B cell (primary cell): ENCODE results near the gene ASIC4. TPM values are rescaled to one million over a fixed set of nuclear protein-coding genes. Genes with fewer than 3 reads are reported as not detected.

Source experiments
- ATAC-seq: fragments of 200-7000 bp; cut with Tn5 transposase; one replicate; pipeline ENCODE4 v1.10.0; 2021; ENCODE audit warnings: low read depth, mild to moderate bottlenecking, moderate number of reproducible peaks, moderate library complexity
- CTCF ChIA-PET: fragments of 350-600 bp; sonication (Branson Sonifier 250); formaldehyde crosslinking; loops from one replicate; lab custom pipeline; 2021; ENCODE audit warnings: antibody characterized with exemption, inconsistent platforms; lab: Charles Lee
- POLR2A ChIA-PET: fragments of 350-600 bp; sonication (Branson Sonifier 250); formaldehyde crosslinking; loops from one replicate; lab custom pipeline; 2021; ENCODE audit warnings: antibody characterized with exemption; lab: Charles Lee
- DNase-seq: peaks from one replicate; pipeline ENCODE4 v3.0.0; 2013
- H2AFZ ChIP-seq: 2 replicates; pipeline ENCODE4 v1.6.1; 2012; ENCODE audit warnings: mild to moderate bottlenecking, low read depth, low read length; ENCODE audit not compliant: insufficient read depth, poor library complexity, severe bottlenecking
- H3K27ac ChIP-seq, 2 donors: 1 replicate in 1 of 2; 2 replicates in 1 of 2; pipeline ENCODE4 v1.5.1; 2012 to 2013; ENCODE audit warnings: low read length in 2 of 2, mild to moderate bottlenecking in 2 of 2, moderate library complexity in 1 of 2
- H3K27me3 ChIP-seq, 4 experiments: fragments of 200-600 bp in 1 of 4; sonication (generic) in 1 of 4; replicated peaks in 1 of 4; 1 replicate in 2 of 4; 2 replicates in 2 of 4; pipeline versions ENCODE4 v1.6.1 to v1.7.0; 2013 to 2016; ENCODE audit warnings: low read length in 3 of 4, mild to moderate bottlenecking in 2 of 4, mixed read lengths in 1 of 4, moderate library complexity in 1 of 4; ENCODE audit not compliant: insufficient read depth in 4 of 4, control insufficient read depth in 3 of 4; ENCODE audit errors: control extremely low read depth in 1 of 4
- H3K36me3 ChIP-seq, 2 experiments: replicated peaks in 1 of 2; 1 replicate in 1 of 2; 2 replicates in 1 of 2; pipeline versions ENCODE4 v1.6.1 to v1.7.1; 2013; ENCODE audit warnings: low read length in 1 of 2; ENCODE audit not compliant: insufficient read depth in 2 of 2, control insufficient read depth in 1 of 2; ENCODE audit errors: control extremely low read depth in 1 of 2, extremely low read depth in 1 of 2
- H3K4me1 ChIP-seq, 2 donors: fragments of 200-600 bp in 1 of 2; sonication (generic) in 1 of 2; 1 replicate in 1 of 2; 2 replicates in 1 of 2; pipeline versions ENCODE4 v1.5.1 to v1.6.1; 2013 to 2017; ENCODE audit warnings: low read length in 2 of 2; ENCODE audit not compliant: control insufficient read depth in 2 of 2, insufficient read depth in 2 of 2
- H3K4me2 ChIP-seq: replicated peaks from 2 replicates; pipeline ENCODE3; 2012; ENCODE audit warnings: mild to moderate bottlenecking, low read depth, low read length; ENCODE audit not compliant: poor library complexity, severe bottlenecking
- H3K4me3 ChIP-seq, 5 experiments: fragments of 200-600 bp in 1 of 5; sonication (generic) in 1 of 5; 1 replicate in 3 of 5; 2 replicates in 2 of 5; pipeline versions ENCODE4 v1.5.1 to v1.7.0; 2011 to 2016; ENCODE audit warnings: low read length in 4 of 5, mild to moderate bottlenecking in 4 of 5, low read depth in 2 of 5, control low read depth in 1 of 5, moderate library complexity in 1 of 5; ENCODE audit not compliant: insufficient read depth in 1 of 5; ENCODE audit errors: control extremely low read depth in 1 of 5, extremely low read depth in 1 of 5
- H3K79me2 ChIP-seq: fragments of 200-600 bp; sonication (generic); one replicate; pipeline ENCODE4 v1.6.0; 2016; ENCODE audit warnings: low read length; ENCODE audit not compliant: control insufficient read depth, insufficient read depth
- H3K9ac ChIP-seq: fragments of 200-600 bp; sonication (generic); 2 replicates; pipeline ENCODE4 v1.6.1; 2017; ENCODE audit warnings: mild to moderate bottlenecking, low read length, moderate library complexity
- H3K9me3 ChIP-seq, 3 donors: one replicate each; pipeline versions ENCODE4 v1.6.1 to v1.7.1; 2013; ENCODE audit warnings: low read length in 2 of 3; ENCODE audit not compliant: control insufficient read depth in 2 of 3, insufficient read depth in 1 of 3; ENCODE audit errors: control extremely low read depth in 1 of 3
- H4K20me1 ChIP-seq: 2 replicates; pipeline ENCODE4 v1.6.0; 2012; ENCODE audit warnings: mild to moderate bottlenecking, low read length; ENCODE audit not compliant: insufficient read depth, control insufficient read depth, poor library complexity, severe bottlenecking
- H3K27ac Mint-ChIP-seq: one replicate; pipeline ENCODE4 v1.8.0; 2021; ENCODE audit warnings: mixed read lengths
- H3K27me3 Mint-ChIP-seq: one replicate; pipeline ENCODE4 v1.8.0; 2021; ENCODE audit warnings: mixed read lengths
- H3K4me1 Mint-ChIP-seq: one replicate; pipeline ENCODE4 v1.8.0; 2021; ENCODE audit warnings: mixed read lengths
- H3K4me3 Mint-ChIP-seq: one replicate; pipeline ENCODE4 v1.8.0; 2021; ENCODE audit warnings: mixed read lengths
- H3K9me3 Mint-ChIP-seq: one replicate; pipeline ENCODE4 v1.8.0; 2022; ENCODE audit warnings: mixed read lengths; ENCODE audit not compliant: insufficient read depth
- CTCF ChIP-seq: fragments of 200-600 bp; IDR thresholded peaks from one replicate; pipeline ENCODE4 v1.8.0; 2022; ENCODE audit warnings: antibody characterized with exemption, mild to moderate bottlenecking
- EZH2 ChIP-seq: IDR thresholded peaks from 2 replicates; pipeline ENCODE4 v1.6.1; 2012; ENCODE audit warnings: borderline replicate concordance, low read depth, mild to moderate bottlenecking, moderate library complexity, low read length; ENCODE audit not compliant: insufficient read depth, poor library complexity, severe bottlenecking
- WGBS: methylation state at CpG from one replicate; pipeline ENCODE4 v1.1.5; 2013; ENCODE audit warnings: missing lambda C conversion rate; ENCODE audit not compliant: insufficient coverage; 5-methylcytosine and 5-hydroxymethylcytosine counted together
- intact Hi-C: fragments of 100-400 bp; cut with micrococcal nuclease; formaldehyde crosslinking; loops from one replicate; pipeline ENCODE4 v1.10.0; 2022
- polyA plus RNA-seq: library from polyadenylated mRNA; depleted of rRNA; stranded (reverse); fragments of >200 nt; gene quantifications from 2 replicates; pipeline ENCODE4 v1.2.3, GENCODE V29; 2012
- total RNA-seq, 2 donors: library from RNA; stranded (reverse); fragments of 120-200 nt in 1 of 2; gene quantifications; 1 replicate in 1 of 2; 2 replicates in 1 of 2; pipeline versions ENCODE4 v1.2.3 to v1.2.4, GENCODE V29; 2013 to 2022

Gene ASIC4
- total and polyA plus RNA-seq, 2 donors (not counting 1 experiment from before 2014, with no cell fraction given), result not detected

- Histone ChIP-seq H3K4me3 (no peak overlapping the region), H3K79me2 (no peaks in the 10 kb centered on the region), H2AFZ (no peak overlapping the region), H3K9ac (no peak overlapping the region), H3K27ac (no peak overlapping the region), H4K20me1 (no peaks in the 10 kb centered on the region), H3K36me3 (no peaks in the 10 kb centered on the region), H3K4me1 (peaks cover 4 to 12% of the 10 kb centered on the region in 2 donors), H3K4me2 (no peak overlapping the region), H3K9me3 (peaks cover 0 to 4% (median 0%) of the 10 kb centered on the region in 3 donors), H3K27me3 (peaks cover 0 to 25% (median 9%) of the 10 kb centered on the region in 4 experiments)
- no peak overlapping the region for H3K27ac Mint-ChIP-seq
- H3K4me3 Mint-ChIP-seq, result no peak overlapping the region
- TF ChIP-seq EZH2, result no peak
- TF ChIP-seq CTCF, result no peak
- intact Hi-C loops, result no loop called here
- H3K4me1 Mint-ChIP-seq, result peaks cover 6% of the 10 kb centered on the region
- ATAC-seq, result no peak
- WGBS, result 98% methylated on average over 18 of the region's 18 CpGs
- DNase-seq, result no peak
- ChIA-PET POLR2A (no interaction called here), CTCF (no interaction called here)
- no peaks in the 10 kb centered on the region for H3K9me3 Mint-ChIP-seq
- H3K27me3 Mint-ChIP-seq, result peaks cover 51% of the 10 kb centered on the region
Measured at GRCh38 chr2:219567131-219567530, 52.8 kb downstream of the ASIC4 start.

GRCh38 chr2:219567791-219568361, 53.6 kb downstream of the ASIC4 start:
- Histone ChIP-seq H4K20me1 (no peaks in the 10 kb centered on the region), H2AFZ (no peak overlapping the region), H3K36me3 (no peaks in the 10 kb centered on the region), H3K9me3 (peaks cover 0 to 4% (median 0%) of the 10 kb centered on the region in 3 donors), H3K79me2 (no peaks in the 10 kb centered on the region), H3K9ac (no peak overlapping the region), H3K27ac (no peak overlapping the region), H3K4me2 (no peak overlapping the region), H3K4me3 (no peak overlapping the region), H3K4me1 (peaks cover 4 to 12% of the 10 kb centered on the region in 2 donors), H3K27me3 (peaks cover 0 to 31% (median 17%) of the 10 kb centered on the region in 4 experiments)
- DNase-seq, result no peak
- H3K4me3 Mint-ChIP-seq, result no peak overlapping the region
- intact Hi-C loops, result no loop called here
- ATAC-seq, result no peak
- ChIA-PET POLR2A (no interaction called here), CTCF (no interaction called here)
- 97% methylated on average over 31 of the region's 35 CpGs for WGBS
- H3K4me1 Mint-ChIP-seq, result peaks cover 6% of the 10 kb centered on the region
- no peak overlapping the region for H3K27ac Mint-ChIP-seq
- peaks cover 53% of the 10 kb centered on the region for H3K27me3 Mint-ChIP-seq
- no peaks in the 10 kb centered on the region for H3K9me3 Mint-ChIP-seq
- TF ChIP-seq EZH2 (no peak), CTCF (no peak)
